ENCODE results near the gene ADCY10. TPM values are rescaled to one million over a fixed set of nuclear protein-coding genes. Genes with fewer than 3 reads are reported as not detected.

ADCY10 gene
- total and polyA plus RNA-seq, 2 donors (not counting 3 experiments of a cell fraction or from before 2014, with no cell fraction given), result not detected

GRCh38 chr1:167800251-167800650, 113.7 kb downstream of the ADCY10 start:
- intact Hi-C loops (cut with micrococcal nuclease), result loop anchor here (5.0 kb wide), 2 partner anchors 137 to 243 kb away; partner anchors contain the start of genes DCAF6 and MPC2
- H3K4me1 ChIP-seq (ENCODE audit: control insufficient read depth, extremely low read depth, insufficient read depth, low read length), result peaks cover 16% of the 10 kb centered on the region
- POLR2A ChIA-PET, result no interaction called here

More at GRCh38 chr1:167800251-167800650, 113.7 kb downstream of the ADCY10 start:
- Histone ChIP-seq H3K4me2 (ENCODE audit: insufficient read depth, low read length) (no peak overlapping the region), H3K36me3 (ENCODE audit: control insufficient read depth in 2 of 2, extremely low read depth in 1 of 2, insufficient read depth in 2 of 2, low read length in 2 of 2) (no peaks in the 10 kb centered on the region), H2AFZ (ENCODE audit: low read depth, low read length) (no peak overlapping the region), H3K4me3 (replicated peaks in 1 of 3; ENCODE audit: insufficient read depth in 1 of 3, low read depth in 1 of 3, low read length in 3 of 3) (no peak overlapping the region), H4K20me1 (replicated peaks; ENCODE audit: control insufficient read depth, extremely low read depth, insufficient read depth, low read length) (no peaks in the 10 kb centered on the region), H3K27ac (ENCODE audit: insufficient read depth, low read depth, low read length) (no peak overlapping the region), H3K9ac (replicated peaks; ENCODE audit: extremely low read depth, insufficient read depth, low read length) (no peak overlapping the region), H3K79me2 (ENCODE audit: control insufficient read depth, insufficient read depth, low read length) (no peaks in the 10 kb centered on the region), H3K9me1 (replicated peaks; ENCODE audit: control insufficient read depth, extremely low read depth, insufficient read depth, low read length) (no peaks in the 10 kb centered on the region), H3K27me3 (ENCODE audit: control insufficient read depth in 2 of 2, insufficient read depth in 2 of 2, low read length in 2 of 2) (no peaks in the 10 kb centered on the region), H3K9me3 (replicated peaks; ENCODE audit: control insufficient read depth, insufficient read depth, low read length) (no peaks in the 10 kb centered on the region)
- no TSS peak for BruUV-seq (replicated peaks)
- TF ChIP-seq, protein P1, sequence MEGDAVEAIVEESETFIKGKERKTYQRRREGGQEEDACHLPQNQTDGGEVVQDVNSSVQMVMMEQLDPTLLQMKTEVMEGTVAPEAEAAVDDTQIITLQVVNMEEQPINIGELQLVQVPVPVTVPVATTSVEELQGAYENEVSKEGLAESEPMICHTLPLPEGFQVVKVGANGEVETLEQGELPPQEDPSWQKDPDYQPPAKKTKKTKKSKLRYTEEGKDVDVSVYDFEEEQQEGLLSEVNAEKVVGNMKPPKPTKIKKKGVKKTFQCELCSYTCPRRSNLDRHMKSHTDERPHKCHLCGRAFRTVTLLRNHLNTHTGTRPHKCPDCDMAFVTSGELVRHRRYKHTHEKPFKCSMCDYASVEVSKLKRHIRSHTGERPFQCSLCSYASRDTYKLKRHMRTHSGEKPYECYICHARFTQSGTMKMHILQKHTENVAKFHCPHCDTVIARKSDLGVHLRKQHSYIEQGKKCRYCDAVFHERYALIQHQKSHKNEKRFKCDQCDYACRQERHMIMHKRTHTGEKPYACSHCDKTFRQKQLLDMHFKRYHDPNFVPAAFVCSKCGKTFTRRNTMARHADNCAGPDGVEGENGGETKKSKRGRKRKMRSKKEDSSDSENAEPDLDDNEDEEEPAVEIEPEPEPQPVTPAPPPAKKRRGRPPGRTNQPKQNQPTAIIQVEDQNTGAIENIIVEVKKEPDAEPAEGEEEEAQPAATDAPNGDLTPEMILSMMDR (IDR thresholded peaks at IDR 0.05; ENCODE audit: extremely low read depth in 1 of 2, insufficient read depth in 1 of 2, low read depth in 1 of 2, low read length in 2 of 2), result no peak
- TF ChIP-seq GATA2 (IDR thresholded peaks at IDR 0.05; ENCODE audit: insufficient read depth, insufficient read length, low read depth, low read length), result no peak
- TF ChIP-seq POLR2AphosphoS5 (IDR thresholded peaks at IDR 0.05; ENCODE audit: insufficient read depth, low read depth, low read length), result no peak
- TF ChIP-seq, protein P2, sequence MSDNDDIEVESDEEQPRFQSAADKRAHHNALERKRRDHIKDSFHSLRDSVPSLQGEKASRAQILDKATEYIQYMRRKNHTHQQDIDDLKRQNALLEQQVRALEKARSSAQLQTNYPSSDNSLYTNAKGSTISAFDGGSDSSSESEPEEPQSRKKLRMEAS (IDR thresholded peaks at IDR 0.05; ENCODE audit: insufficient read depth, insufficient read length), result no peak
- no peak for TF ChIP-seq JUN (IDR thresholded peaks at IDR 0.05; ENCODE audit: borderline replicate concordance, insufficient read depth, insufficient read length, low read depth)
- TF ChIP-seq POLR2A (IDR thresholded peaks at IDR 0.05; ENCODE audit: low read depth, low read length), result no peak
- no peak for TF ChIP-seq EZH2 (IDR thresholded peaks at IDR 0.05; ENCODE audit: borderline replicate concordance, low read depth, low read length, severe bottlenecking)
- no peak for TF ChIP-seq FOS (IDR thresholded peaks at IDR 0.05; ENCODE audit: borderline replicate concordance, insufficient read depth, low read length)
- no peak for TF ChIP-seq MYC (IDR thresholded peaks at IDR 0.05; ENCODE audit: low read depth, low read length)
- dilution Hi-C loops (cut with MboI; ENCODE audit: extremely low pct_ligation_motif_present, low sequenced_read_pairs), result no loop called here
- DNase-seq (ENCODE audit: low read depth, low spot score), result no peak
- FAIRE-seq, result no peak
- CTCF ChIA-PET, result interaction anchor here (1.0 to 3.3 kb wide), 2 partner anchors 12 to 282 kb away, joined by 3 to 11 read pairs; no protein-coding TSS in a partner anchor
